ENCODE data around the gene OR12D1. TPM values are rescaled to one million over a fixed set of nuclear protein-coding genes. Genes with fewer than 3 reads are reported as not detected.

The OR12D1 gene
- total and polyA plus RNA-seq, 2 experiments from 2014 or later = not detected

- Histone ChIP-seq H3K79me2 (no peaks in the 10 kb centered on the region), H3K9me3 (ENCODE audit: low read depth) (no peaks in the 10 kb centered on the region), H3K36me3 (replicated peaks; ENCODE audit: insufficient read depth, low read depth) (no peaks in the 10 kb centered on the region), H3K27ac (no peak overlapping the region), H3K4me2 (no peak overlapping the region), H3K4me1 (ENCODE audit: insufficient read depth) (no peaks in the 10 kb centered on the region), H3K9me2 (replicated peaks; ENCODE audit: insufficient read depth) (no peaks in the 10 kb centered on the region), H3K27me3 (no peaks in the 10 kb centered on the region), H2AFZ (no peak overlapping the region), H3K4me3 (no peak overlapping the region), H4K20me1 (ENCODE audit: insufficient read depth, poor library complexity, severe bottlenecking) (no peaks in the 10 kb centered on the region)
- no peak for DNase-seq (ENCODE audit: low spot score)
- TF ChIP-seq EZH2phosphoT487 (IDR thresholded peaks at IDR 0.05; ENCODE audit: low read depth, severe bottlenecking, unreplicated experiment) (no peak), CTCF (IDR thresholded peaks at IDR 0.05; ENCODE audit: poor library complexity) (no peak), EZH2 (IDR thresholded peaks at IDR 0.05; ENCODE audit: borderline replicate concordance) (no peak)
- WGBS (ENCODE audit: low lambda C conversion rate, missing lambda C conversion rate) = 77% methylated on average over 3 of the region's 3 CpGs
Measured at GRCh38 chr6:29419516-29419915, 4.8 kb downstream of the OR12D1 start.

GRCh38 chr6:29424168-29424567 is 9.4 kb downstream of the OR12D1 start:
- Histone ChIP-seq H3K27ac (no peak overlapping the region), H3K4me2 (no peak overlapping the region)

GRCh38 chr6:29424575-29424974 is 9.8 kb downstream of the OR12D1 start:
- Histone ChIP-seq H3K9me3 (ENCODE audit: low read depth) (no peaks in the 10 kb centered on the region), H3K4me1 (ENCODE audit: insufficient read depth) (no peaks in the 10 kb centered on the region), H3K36me3 (replicated peaks; ENCODE audit: insufficient read depth, low read depth) (no peaks in the 10 kb centered on the region), H2AFZ (no peak overlapping the region), H3K27ac (no peak overlapping the region), H3K4me3 (no peak overlapping the region), H3K4me2 (no peak overlapping the region), H4K20me1 (ENCODE audit: insufficient read depth, poor library complexity, severe bottlenecking) (no peaks in the 10 kb centered on the region), H3K9me2 (replicated peaks; ENCODE audit: insufficient read depth) (no peaks in the 10 kb centered on the region), H3K27me3 (no peaks in the 10 kb centered on the region), H3K79me2 (no peaks in the 10 kb centered on the region)
- 59% methylated on average over 2 of the region's 2 CpGs for WGBS (ENCODE audit: low lambda C conversion rate, missing lambda C conversion rate)
- no peak for TF ChIP-seq EZH2phosphoT487 (IDR thresholded peaks at IDR 0.05; ENCODE audit: low read depth, severe bottlenecking, unreplicated experiment)
- DNase-seq (ENCODE audit: low spot score) = no peak

More at GRCh38 chr6:29424168-29424567, 9.4 kb downstream of the OR12D1 start:
- Histone ChIP-seq H3K4me3 (no peak overlapping the region), H3K9me3 (ENCODE audit: low read depth) (no peaks in the 10 kb centered on the region), H3K4me1 (ENCODE audit: insufficient read depth) (no peaks in the 10 kb centered on the region), H3K36me3 (replicated peaks; ENCODE audit: insufficient read depth, low read depth) (no peaks in the 10 kb centered on the region), H3K79me2 (no peaks in the 10 kb centered on the region), H4K20me1 (ENCODE audit: insufficient read depth, poor library complexity, severe bottlenecking) (no peaks in the 10 kb centered on the region), H3K27me3 (no peaks in the 10 kb centered on the region), H3K9me2 (replicated peaks; ENCODE audit: insufficient read depth) (no peaks in the 10 kb centered on the region), H2AFZ (no peak overlapping the region)
- 95% methylated on average over 2 of the region's 2 CpGs for WGBS (ENCODE audit: low lambda C conversion rate, missing lambda C conversion rate)
- TF ChIP-seq CTCF (IDR thresholded peaks at IDR 0.05; ENCODE audit: poor library complexity) (no peak), EZH2phosphoT487 (IDR thresholded peaks at IDR 0.05; ENCODE audit: low read depth, severe bottlenecking, unreplicated experiment) (no peak), EZH2 (IDR thresholded peaks at IDR 0.05; ENCODE audit: borderline replicate concordance) (no peak)
- no peak for DNase-seq (ENCODE audit: low spot score)

- Histone ChIP-seq H4K20me1 (ENCODE audit: insufficient read depth, poor library complexity, severe bottlenecking) (no peaks in the 10 kb centered on the region), H3K27me3 (no peaks in the 10 kb centered on the region), H3K27ac (no peak overlapping the region), H3K4me2 (no peak overlapping the region), H3K79me2 (no peaks in the 10 kb centered on the region), H2AFZ (no peak overlapping the region), H3K9me2 (replicated peaks; ENCODE audit: insufficient read depth) (no peaks in the 10 kb centered on the region), H3K4me1 (ENCODE audit: insufficient read depth) (no peaks in the 10 kb centered on the region), H3K9me3 (ENCODE audit: low read depth) (no peaks in the 10 kb centered on the region), H3K4me3 (no peak overlapping the region), H3K36me3 (replicated peaks; ENCODE audit: insufficient read depth, low read depth) (no peaks in the 10 kb centered on the region)
- no peak for TF ChIP-seq EZH2 (IDR thresholded peaks at IDR 0.05; ENCODE audit: borderline replicate concordance)
- no peak for TF ChIP-seq CTCF (IDR thresholded peaks at IDR 0.05; ENCODE audit: poor library complexity)
- no peak for TF ChIP-seq EZH2phosphoT487 (IDR thresholded peaks at IDR 0.05; ENCODE audit: low read depth, severe bottlenecking, unreplicated experiment)
- no peak for DNase-seq (ENCODE audit: low spot score)
- 58% methylated on average over 1 of the region's 1 CpG for WGBS (ENCODE audit: low lambda C conversion rate, missing lambda C conversion rate)
Measured at GRCh38 chr6:29425075-29425474, 10.3 kb downstream of the OR12D1 start.
